Measurements from ENCODE around the gene CORO2B.

CORO2B gene

GRCh38 chr15:68629519-68630210, 50.9 kb downstream of the CORO2B start:
- no peak for DNase-seq (ENCODE audit: low read depth in 3 of 3)

GRCh38 chr15:68630211-68630555, 51.4 kb downstream of the CORO2B start:
- DNase-seq (ENCODE audit: low read depth in 3 of 3) = no peak

DNA sequence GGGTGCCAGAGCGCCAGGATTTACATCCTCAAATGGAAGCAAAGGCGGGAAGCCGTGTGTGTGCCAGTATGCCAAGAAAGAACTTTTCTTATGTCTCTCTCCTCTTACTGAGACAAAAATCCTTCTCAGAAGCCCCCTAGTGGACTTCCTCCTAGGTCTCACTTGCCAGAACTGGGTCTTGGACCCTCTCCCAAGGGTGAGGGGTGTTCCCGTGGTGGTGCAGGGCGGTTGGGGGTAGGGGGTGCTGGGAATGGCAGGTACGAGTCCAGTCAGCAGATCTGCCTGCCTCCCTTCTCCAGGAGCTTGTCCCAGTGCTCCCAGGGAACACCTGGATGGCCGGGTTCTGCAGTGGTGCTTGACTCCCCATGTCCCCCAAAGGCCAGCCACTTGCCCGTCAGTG, 52.0 kb downstream of the CORO2B start:
- DNase-seq (ENCODE audit: low read depth in 3 of 3) = no peak

DNA sequence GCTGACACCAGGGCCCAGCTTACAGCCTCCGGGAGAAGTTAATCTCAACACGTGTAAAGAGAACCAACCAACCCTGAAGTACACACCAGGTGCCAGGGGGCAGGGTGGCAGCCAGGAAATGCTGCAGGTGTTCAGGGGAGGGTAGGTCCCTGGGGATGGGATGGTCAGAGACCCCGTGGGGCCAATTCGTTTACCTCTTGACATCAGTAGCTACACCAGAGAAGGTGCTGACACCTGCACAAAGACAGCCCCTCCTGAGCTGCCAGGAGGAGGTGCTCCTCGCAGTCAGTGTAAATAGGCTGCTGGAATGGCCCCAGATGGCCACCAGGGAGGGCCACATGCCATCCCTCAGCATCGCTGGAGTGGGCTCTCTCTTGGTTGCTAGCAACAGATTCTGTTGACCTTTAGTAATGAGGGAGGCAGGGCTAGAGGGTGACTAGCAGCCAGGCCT, 52.8 kb downstream of the CORO2B start:
- DNase-seq (ENCODE audit: low read depth in 3 of 3) = no peak

DNA sequence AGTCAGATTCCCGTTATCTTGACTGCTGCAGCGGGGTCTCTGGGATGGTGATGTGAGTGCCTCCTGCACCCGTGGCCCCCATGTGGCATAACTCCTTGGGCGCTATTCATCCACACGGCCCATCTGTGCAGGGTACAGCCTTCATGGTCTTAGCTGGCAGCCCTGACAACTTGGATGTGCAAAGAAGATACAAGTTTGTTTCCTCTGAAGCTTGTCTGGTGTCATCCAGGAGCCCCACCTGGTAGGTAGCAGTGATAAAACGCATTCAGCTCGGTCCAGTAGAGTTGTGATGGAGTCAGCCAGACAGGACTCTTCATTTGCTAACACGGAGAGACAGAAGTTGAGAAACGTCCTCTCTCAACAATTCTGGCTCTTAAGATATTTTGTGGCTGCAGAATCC, 53.3 kb downstream of the CORO2B start:
- DNase-seq (ENCODE audit: low read depth in 3 of 3) = no peak

DNA sequence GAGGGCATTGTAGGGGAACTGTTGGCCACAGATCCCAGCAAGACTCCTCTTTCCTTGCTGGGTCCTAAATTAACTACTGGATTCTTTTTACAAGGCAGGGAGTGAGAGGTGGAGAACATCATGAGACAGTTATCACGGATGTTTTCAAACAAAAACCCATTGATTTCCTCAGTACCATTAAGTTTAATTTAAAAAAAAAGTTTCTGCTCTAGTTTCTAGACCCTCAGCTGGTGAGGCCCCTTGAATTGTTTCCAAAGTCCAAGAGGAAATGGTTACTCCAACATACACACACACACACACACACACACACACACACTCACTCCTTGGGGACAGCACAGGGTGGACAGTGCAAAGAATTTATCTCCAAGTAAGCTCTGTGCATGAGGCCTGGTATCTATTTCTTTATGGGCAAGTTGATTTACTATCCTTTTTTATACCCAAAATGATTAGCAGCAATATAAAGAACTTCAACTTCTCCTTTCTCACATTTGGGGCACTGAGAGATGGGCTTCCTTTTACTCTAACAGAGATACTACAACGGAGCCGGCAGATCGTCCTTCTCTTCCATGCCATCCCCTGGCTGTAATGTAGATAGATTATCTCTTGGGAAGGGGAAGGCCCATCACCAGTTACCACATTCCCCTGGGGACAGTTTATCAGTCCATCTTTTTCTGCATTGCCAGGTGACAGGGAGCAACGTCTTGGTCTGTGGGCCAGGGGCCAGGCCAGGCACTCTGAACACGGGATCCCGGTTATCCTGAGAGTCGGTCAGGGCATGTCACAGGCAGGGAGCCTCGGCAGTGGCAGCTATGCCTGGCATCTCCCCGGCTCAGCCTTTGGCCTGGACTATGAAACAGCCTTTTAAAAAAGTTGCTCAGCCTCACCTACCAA, 54.7 kb downstream of the CORO2B start:
- no peak for DNase-seq (ENCODE audit: low read depth in 3 of 3)

DNA sequence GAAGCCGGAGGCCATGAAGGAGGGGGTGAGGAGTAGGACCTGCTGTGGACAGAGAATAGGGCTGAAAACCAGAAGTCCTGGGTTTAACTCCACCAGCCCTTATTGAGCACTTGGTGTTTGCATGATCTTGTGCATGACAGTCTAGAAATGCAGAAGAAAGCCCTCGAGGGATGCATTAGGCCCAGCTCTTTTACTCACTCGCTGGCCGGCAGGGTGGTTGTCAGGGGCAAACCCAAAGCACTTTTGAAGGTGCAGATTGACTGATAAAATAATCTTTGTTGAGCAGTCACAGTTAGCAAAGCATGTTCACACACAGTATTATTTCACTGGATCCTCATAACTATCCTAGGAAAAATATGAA, 55.3 kb downstream of the CORO2B start:
- no peak for DNase-seq (ENCODE audit: low read depth in 3 of 3)

GRCh38 chr15:68634531-68634930, 55.7 kb downstream of the CORO2B start:
- DNase-seq (ENCODE audit: low read depth in 3 of 3) = no peak

- no peak for DNase-seq (ENCODE audit: low read depth in 3 of 3)
Measured at GRCh38 chr15:68635141-68635540, 56.3 kb downstream of the CORO2B start.

DNA sequence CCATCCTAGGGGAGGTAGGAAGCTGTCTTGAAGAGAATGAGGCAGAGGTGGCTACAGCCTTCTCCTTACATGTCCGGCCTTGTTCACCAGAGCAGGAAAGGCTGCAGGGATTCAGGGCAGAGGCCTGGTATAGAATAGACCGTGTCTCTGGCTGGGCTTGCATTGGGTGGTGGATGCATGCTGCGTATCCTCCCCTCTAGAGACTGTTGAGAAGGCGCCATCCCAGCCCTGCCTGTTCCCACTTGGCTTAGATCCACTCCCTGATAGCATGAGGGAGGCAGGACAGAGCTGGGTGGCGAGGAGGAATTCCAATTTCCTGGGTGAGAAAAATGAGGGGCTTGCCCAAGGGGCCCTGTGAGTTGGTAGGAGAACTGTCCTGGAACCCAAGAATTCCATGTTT, 57.5 kb downstream of the CORO2B start:
- DNase-seq (ENCODE audit: low read depth in 3 of 3) = no peak

DNA sequence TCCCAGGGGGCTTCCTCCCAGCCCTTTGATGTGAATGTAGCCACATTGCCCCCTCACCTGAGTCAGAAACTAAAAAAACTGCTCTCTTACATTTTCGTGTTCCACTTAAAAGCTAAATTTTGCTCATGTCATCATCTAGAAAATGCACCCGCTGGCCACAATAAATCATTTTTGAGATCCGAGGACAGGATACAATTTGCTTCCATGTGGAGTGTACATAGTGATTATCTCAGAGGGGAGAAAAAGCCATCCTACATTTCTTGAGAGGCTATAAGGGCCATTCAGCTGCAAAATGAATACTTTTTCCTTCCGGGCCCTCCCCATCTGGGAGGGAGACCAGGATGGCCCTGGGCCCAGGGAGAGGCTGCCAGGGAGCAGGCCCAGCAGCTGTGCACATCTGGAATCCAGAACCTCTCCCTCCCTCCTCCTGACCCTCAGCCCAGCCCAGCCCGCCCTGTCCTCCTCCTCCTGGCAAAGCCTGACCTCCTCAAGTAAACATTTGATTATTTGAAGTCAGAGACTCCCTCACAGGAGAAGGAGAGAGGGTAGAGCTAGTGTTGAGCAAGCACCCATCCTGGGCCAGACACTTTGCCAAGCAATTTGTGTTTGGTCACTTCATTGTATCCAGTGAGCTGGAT, 59.1 kb downstream of the CORO2B start:
- DNase-seq (ENCODE audit: low read depth in 3 of 3) = no peak

- DNase-seq (ENCODE audit: low read depth in 3 of 3) = no peak
Measured at GRCh38 chr15:68638953-68639515, 60.2 kb downstream of the CORO2B start.

DNA sequence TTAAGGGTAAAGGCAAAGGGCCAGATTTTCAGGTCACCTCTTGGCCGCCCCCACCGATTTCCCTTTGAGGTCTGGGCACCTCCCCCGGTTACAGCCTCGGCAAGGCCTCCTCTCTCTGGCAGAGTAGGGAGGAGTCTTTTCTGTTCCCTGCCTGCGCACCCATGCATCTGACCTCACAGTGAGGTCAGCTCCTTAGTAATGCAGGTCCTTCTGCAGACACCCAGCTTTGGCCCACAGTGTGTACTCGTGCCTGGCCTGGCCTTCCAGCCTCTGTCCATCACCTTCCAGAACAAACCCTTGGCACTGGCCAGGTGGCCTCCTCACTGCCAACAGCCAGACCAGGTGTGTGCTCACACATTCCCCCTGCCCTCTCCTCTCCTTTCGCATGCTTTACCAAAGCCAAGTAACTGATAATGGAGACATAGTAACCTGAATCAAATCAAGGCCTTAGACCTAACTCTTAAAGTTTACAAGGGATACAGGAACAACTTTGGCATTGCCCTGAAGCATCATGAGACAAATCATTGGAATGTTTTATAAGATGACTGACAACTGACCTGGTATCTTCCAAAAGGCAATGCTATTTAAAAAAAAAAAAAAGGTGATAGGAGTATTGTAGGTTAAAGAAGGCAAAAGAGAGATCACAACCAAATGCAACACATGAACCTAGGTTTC, 61.3 kb downstream of the CORO2B start:
- no peak for DNase-seq (ENCODE audit: low read depth in 3 of 3)

DNA sequence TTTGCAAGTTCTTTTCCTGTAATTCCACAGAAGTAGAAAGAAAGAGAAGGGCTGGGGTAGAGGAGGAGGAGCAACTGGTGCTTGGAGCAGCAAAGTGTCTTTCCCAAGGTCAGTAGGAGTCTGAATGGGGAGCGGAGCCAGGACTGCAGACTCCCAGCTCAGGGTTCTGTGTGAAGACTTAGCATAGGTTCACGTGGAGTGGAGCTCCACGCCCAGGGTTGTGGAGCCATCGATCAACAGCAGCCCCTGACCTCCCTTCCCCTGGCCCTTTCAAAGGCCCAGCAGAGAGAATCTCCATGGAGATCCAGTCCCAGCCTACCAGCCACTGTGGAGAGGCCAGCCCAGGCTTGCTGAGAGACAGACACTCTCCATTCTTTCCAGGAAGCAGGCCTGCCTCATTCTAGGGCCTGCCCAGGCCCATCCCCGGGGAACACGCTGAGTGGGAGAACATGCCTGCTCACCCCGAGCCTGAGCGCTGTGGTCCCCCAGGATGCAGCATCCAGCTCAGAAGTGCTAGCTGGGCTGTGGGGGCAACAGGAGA, 62.1 kb downstream of the CORO2B start:
- DNase-seq (ENCODE audit: low read depth in 3 of 3) = no peak

DNA sequence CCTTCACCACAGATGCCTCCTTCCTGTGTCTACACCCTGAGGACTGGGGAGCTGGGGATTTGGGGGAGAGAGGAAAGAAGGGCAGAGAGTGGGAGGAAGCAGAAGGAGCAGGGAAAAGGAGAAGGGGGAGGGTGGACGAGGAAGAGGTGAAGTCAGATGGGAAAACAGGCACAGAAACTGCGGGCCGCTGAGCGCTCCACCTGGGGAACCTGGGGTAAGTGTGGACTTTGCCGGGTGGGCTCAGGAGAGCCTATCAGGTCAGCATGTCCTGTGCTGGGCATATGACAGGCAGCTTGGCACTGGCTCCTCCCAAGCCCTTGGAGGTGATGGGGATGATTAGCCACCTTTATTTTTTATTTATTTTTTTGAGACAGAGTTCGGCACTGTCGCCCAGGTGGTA, 62.6 kb downstream of the CORO2B start:
- DNase-seq (ENCODE audit: low read depth in 3 of 3) = no peak

DNA sequence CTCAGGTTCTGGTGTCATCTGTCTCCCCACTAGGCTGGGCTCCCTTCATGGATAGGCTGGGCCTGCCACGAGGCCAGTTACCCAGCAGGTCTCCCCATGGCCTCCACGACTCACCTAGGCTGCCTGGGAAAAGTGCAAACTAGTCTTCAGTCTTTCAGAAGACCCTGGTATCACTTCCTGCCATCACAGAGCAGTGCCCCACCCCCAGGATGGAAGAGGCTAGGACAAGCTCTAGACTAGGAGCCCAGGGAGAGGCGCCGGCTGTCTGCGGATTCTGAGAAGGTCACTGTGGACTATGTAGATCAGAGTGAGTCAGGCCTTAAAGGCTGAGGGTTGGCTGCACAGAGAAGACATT, 63.7 kb downstream of the CORO2B start:
- no peak for DNase-seq (ENCODE audit: low read depth in 3 of 3)

- DNase-seq (ENCODE audit: low read depth in 3 of 3) = no peak
Measured at GRCh38 chr15:68643216-68643830, 64.5 kb downstream of the CORO2B start.

- no peak for DNase-seq (ENCODE audit: low read depth in 3 of 3)
Measured at GRCh38 chr15:68644083-68644904, 65.5 kb downstream of the CORO2B start.

- DNase-seq (ENCODE audit: low read depth in 3 of 3) = no peak
Measured at GRCh38 chr15:68644996-68645395, 66.2 kb downstream of the CORO2B start.

DNA sequence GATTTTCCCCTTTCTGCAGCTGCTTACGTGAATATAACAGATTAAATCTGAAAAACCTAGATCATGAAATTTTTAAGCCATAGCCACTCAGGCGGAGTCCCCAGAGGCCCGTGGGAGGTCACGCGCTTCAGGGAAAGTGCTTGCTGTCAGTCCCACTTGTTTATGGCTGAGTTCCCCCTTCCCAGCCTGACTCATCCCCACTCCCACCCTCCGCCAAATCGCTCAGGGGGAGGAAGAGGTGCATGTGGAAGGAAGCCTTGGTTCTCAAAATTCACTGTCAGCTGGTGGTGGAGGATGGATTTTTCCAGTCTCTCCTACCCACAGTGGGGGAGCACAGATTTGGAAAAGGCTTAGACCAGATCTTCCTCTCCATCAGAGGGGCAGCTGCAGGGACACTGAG, 67.4 kb downstream of the CORO2B start:
- no peak for DNase-seq (ENCODE audit: low read depth in 3 of 3)
